ENCODE measurements around the gene CHCHD3.

CHCHD3 gene

GRCh38 chr7:132964876-132965275, 117.0 kb downstream of the CHCHD3 start:
- H3K27me3 Mint-ChIP-seq (ENCODE audit: low read depth), result no peaks in the 10 kb centered on the region
- no peak overlapping the region for H3K4me3 Mint-ChIP-seq
- H3K36me3 Mint-ChIP-seq (ENCODE audit: low read depth), result no peaks in the 10 kb centered on the region
- no peaks in the 10 kb centered on the region for H3K4me1 Mint-ChIP-seq
- no peak for TF ChIP-seq CTCF (IDR thresholded peaks at IDR 0.05; ENCODE audit: unreplicated experiment in 3 of 3)
- H3K9me3 Mint-ChIP-seq, result no peaks in the 10 kb centered on the region
- H3K27ac Mint-ChIP-seq, result no peak overlapping the region

GRCh38 chr7:132959891-132960290, 122.0 kb downstream of the CHCHD3 start:
- no peak for TF ChIP-seq CTCF (IDR thresholded peaks at IDR 0.05; ENCODE audit: unreplicated experiment in 3 of 3)
- H3K9me3 Mint-ChIP-seq, result no peaks in the 10 kb centered on the region
- H3K27ac Mint-ChIP-seq, result no peak overlapping the region

GRCh38 chr7:132956556-132956955, 125.3 kb downstream of the CHCHD3 start:
- no peaks in the 10 kb centered on the region for H3K9me3 Mint-ChIP-seq
- H3K4me1 Mint-ChIP-seq, result no peaks in the 10 kb centered on the region
- peaks cover 8% of the 10 kb centered on the region for H3K36me3 Mint-ChIP-seq (ENCODE audit: low read depth)
- H3K4me3 Mint-ChIP-seq, result no peak overlapping the region
- no peak overlapping the region for H3K27ac Mint-ChIP-seq
- no peaks in the 10 kb centered on the region for H3K27me3 Mint-ChIP-seq (ENCODE audit: low read depth)
- TF ChIP-seq CTCF (IDR thresholded peaks at IDR 0.05; ENCODE audit: unreplicated experiment in 3 of 3), result no peak

More at GRCh38 chr7:132959891-132960290, 122.0 kb downstream of the CHCHD3 start:
- Mint-ChIP-seq H3K4me3 (no peak overlapping the region), H3K4me1 (no peaks in the 10 kb centered on the region), H3K36me3 (ENCODE audit: low read depth) (peaks cover 1% of the 10 kb centered on the region), H3K27me3 (ENCODE audit: low read depth) (no peaks in the 10 kb centered on the region)

- no peaks in the 10 kb centered on the region for H3K9me3 Mint-ChIP-seq
- H3K4me1 Mint-ChIP-seq, result no peaks in the 10 kb centered on the region
- H3K27me3 Mint-ChIP-seq (ENCODE audit: low read depth), result no peaks in the 10 kb centered on the region
- H3K4me3 Mint-ChIP-seq, result no peak overlapping the region
- H3K36me3 Mint-ChIP-seq (ENCODE audit: low read depth), result peaks cover 12% of the 10 kb centered on the region
- TF ChIP-seq CTCF (IDR thresholded peaks at IDR 0.05; ENCODE audit: unreplicated experiment in 3 of 3), result no peak
- H3K27ac Mint-ChIP-seq, result peak overlapping the region in 1 of 3 experiments; percentile 0
These were observed 128.4 kb downstream of the CHCHD3 start for GRCh38 chr7:132953468-132953867.

- no peaks in the 10 kb centered on the region for H3K27me3 Mint-ChIP-seq (ENCODE audit: low read depth)
- no peaks in the 10 kb centered on the region for H3K9me3 Mint-ChIP-seq
- H3K4me3 Mint-ChIP-seq, result no peak overlapping the region
- peaks cover 16% of the 10 kb centered on the region for H3K36me3 Mint-ChIP-seq (ENCODE audit: low read depth)
- TF ChIP-seq CTCF (IDR thresholded peaks at IDR 0.05; ENCODE audit: unreplicated experiment in 3 of 3), result no peak
- no peaks in the 10 kb centered on the region for H3K4me1 Mint-ChIP-seq
- no peak overlapping the region for H3K27ac Mint-ChIP-seq
These were observed 131.2 kb downstream of the CHCHD3 start for GRCh38 chr7:132950725-132951124.

GRCh38 chr7:132947011-132947410, 134.9 kb downstream of the CHCHD3 start:
- Mint-ChIP-seq H3K4me3 (no peak overlapping the region), H3K27ac (no peak overlapping the region), H3K4me1 (no peaks in the 10 kb centered on the region), H3K27me3 (ENCODE audit: low read depth) (no peaks in the 10 kb centered on the region), H3K36me3 (ENCODE audit: low read depth) (peaks cover 8% of the 10 kb centered on the region), H3K9me3 (no peaks in the 10 kb centered on the region)
- TF ChIP-seq CTCF (IDR thresholded peaks at IDR 0.05; ENCODE audit: unreplicated experiment in 3 of 3), result no peak

Data from nephron (organoid).